ENCODE results near the gene RAPGEF4.

The RAPGEF4 gene

DNA sequence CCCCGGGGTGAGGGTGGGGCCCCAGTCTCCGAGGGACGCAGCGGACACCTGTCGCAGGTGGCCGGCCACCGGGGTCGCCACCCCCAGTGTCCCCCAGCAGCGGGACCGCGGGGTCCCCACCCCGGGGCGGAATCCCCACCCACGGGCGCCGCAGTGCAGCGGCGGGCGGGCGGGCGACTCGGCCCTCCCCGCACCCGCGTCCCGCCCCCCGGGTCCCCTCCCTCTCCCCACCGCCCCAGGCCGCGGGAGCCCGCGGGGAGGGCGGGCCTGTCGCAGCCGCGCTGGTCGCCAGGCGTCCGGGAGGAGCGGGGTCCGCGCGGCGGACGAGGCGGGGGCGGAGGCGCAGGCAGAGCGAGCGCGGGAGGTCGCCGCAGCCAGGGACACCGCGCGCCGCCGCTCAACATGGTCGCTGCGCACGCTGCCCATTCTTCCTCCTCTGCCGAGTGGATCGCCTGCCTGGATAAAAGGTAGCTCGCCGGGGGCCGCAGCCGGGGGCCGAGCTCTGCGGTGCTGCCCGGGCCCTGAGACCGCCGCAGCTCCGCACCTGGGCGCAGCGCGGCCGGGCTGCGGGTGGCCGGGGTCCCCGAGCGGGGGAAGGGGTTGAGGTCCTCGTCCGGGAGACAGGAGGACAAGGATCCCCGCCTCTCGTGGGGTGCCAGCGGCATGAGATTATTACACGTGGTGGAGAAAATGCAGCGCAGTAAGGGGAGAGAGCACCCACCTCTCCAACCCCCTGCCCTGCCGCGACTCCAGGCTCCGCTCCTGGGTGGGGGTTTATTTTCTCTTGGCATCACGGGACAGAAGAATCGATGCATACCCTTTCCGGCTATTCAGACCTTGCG lies at the start of gene RAPGEF4:
TSS of gene RAPGEF4 (plus strand) at position 264 of the 842 bp plus-strand sequence. CDS start at position 403, 139 bp downstream.
- no peak for DNase-seq (ENCODE audit: low spot score)

DNA sequence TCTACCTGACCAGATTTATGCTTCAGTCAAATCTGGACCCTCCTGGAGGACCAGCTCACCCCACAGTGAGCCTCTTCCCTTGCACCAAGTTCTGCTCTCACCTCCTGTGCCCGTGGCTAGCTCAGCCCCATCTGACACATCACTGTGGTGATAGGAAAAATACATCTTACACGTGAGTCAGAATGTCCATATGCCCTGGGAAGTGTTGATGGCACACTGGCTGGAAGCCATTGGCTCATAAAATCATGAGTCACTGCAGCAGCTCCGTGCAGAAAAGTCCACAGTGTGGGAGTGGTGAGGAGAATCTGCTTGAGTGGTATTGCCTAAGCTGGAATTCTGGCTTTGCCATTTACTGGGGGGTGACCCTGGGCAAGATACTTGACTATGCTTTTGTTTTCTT lies 42.6 kb upstream of the RAPGEF4 start:
- peak; percentile 93 for DNase-seq (ENCODE audit: low spot score)

DNA sequence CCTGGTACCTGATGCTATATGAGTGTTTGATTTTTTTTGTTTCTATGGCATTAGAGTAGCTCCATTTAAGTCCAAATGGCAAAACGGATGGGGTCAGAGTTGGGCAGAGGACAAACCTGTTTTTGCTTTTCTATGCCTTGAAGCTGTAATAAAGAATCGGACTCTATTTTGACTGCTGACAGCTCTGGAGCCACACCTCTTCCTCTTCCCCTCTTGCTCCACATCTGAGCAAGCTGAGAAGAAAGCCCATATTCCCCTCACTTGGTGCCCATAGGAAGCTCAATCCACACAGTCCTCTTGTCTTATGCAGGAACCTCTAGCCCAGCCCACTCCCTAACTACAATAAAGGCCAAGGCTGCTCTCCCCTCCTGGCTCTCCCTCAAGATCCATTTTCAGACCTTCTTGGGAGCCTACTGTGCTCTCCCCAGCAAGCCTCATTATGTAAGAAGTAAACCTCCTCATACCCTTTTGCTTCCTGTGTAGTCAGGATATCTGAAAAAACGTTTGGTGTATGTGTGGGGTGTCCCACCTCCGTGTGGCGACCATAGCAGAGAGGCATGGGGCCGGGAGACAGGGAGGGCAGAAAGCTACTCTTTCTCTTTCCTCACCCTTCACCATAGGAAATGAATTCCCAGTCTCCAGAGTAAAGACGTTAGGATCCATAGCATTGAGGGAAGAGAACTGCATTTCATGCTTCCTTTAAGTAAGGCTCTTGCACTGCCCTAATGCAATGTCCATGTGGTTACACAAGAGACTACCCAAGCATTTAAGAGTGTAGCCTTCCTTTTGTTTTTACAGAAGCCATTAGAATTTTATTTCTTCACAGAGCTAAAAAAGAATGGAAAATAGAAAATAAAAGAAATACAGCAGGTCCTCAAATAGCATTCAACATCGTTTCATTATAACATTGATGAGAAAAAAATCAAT lies 41.9 kb upstream of the RAPGEF4 start:
- no peak for DNase-seq (ENCODE audit: low spot score)

DNA sequence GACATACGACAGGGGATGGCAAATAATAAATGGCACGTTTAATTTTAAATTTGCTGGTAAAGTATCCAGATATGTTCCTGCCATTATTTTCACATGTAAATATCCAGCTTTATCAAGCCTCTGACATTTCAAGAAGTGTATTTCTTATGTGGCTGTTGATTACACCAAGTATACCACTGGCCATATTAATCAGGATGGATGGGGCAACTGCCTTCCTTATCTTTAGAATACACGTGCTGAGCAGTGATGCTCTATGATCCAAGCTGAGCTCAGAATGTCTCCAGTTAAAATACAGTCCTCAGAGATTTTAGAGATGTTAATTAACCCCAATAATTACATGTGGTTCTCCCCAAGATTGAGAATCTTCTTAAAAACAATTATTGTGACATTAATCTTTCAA lies 38.3 kb upstream of the RAPGEF4 start:
- DNase-seq (ENCODE audit: low spot score) = no peak

DNA sequence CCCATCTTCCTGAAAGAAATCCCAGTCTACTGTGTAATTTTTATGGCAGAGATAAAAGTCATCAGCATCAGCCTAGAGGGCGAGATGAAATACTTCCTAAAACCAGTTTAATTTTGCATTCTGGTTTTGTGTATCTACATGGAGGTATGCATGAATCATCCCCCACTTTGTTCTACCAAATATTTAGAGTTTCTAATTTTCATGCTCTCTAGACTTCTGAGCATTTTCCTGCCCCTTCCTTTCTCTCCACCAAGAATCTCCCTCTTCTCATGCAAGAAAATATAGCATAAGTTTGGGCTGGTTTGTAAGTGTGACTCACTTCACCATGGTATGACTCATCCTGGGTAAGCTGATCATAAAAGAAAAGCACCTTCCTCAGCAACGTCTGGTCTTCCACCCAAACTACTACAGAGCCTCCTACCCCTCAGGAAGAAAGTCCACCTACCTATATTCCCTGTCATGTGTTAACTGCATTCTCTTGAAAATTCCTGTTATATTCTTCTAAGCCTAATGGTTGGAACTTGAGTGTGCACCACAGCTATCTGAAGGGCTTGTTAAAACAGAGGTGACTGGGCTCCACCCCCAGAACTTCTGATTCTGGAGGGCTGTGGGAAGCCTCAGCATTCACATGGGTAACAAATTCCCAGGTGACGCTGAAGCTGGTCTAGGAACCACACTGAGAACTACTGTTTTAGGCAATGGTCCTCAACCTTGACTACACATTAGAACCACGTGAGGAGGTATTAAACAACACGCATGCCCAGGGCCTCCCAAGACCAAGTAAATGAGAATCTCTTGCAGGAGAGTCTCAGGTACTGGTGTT lies 37.4 kb upstream of the RAPGEF4 start:
- DNase-seq (ENCODE audit: low spot score) = peak; percentile 82

DNA sequence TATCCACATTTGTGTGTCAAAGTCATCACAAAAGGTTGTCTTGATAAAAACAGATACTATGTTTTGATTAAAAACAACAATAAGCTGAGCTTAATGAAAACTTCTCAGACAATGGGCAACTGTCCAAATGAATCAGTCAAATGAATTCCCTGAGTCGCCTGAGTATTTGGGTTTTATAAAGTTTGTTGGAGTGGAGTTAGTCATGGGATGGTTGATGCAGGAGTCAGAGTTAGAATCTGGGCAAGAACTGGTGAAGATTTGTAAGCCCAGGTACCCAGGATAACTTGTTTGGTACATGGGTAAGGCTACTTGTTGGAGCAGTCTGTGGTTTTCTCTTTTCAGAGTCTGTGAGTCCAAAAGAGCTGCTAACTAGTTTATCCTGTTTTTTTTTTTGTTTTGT lies 34.4 kb upstream of the RAPGEF4 start:
- peak; percentile 68 for DNase-seq (ENCODE audit: low spot score)

DNA sequence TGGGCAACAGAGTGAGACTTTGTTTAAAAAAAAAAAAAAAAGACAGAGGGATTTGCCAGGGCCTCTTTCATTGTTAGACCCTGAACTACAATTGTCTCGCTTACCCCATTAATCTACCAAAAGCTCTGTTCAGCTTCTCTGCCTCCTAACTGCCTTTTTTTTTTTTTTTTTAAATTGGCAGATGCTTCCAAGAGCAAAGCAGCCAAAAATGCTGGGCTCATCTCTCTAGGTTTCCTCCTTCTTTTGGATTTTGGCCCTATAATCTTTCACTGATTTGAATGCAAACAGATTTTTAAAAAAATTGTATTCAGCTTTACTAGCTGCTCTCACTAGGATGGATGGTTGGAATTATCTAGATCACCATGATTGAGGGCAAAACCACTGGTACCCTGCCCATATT lies 33.2 kb upstream of the RAPGEF4 start:
- no peak for DNase-seq (ENCODE audit: low spot score)

DNA sequence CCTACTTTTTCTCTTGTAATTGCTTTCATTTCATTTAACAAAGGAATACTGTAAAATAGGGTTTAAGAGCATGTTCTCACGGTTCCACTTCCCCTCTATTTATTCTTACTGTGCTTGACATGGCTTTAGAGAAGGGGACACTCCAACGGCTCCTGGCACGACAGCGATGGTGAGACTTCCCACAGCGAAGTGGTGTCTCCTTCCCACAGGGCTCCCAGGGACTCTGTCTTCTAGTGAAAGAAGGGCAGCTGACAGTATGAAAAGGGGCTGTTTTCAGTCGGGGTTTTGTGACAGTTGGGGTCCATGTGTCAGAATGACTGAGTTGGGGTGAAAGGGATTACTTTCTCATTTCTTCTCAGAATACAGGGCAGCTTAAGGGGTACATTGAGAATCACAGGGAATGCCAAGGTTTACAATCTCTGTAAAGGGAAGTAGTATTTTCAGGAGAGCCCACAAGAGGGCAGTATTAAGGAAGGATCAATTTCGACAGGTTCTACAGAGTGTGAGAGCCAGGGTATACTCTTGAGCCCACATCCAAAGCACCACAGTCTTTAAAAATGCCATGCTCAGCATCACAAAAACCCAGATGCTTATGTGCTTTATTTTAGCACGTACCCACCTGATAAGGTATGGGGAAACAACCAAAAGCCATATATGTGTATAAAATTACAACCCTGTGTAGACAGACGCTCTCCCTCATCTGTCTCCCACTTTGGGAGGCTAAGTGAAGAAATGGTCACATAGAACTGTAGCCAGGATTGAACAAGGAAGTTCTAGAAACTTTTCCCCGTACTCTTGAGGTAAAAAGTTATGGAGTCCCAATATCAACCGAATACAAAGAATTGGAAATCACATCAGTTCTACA lies 31.3 kb upstream of the RAPGEF4 start:
- DNase-seq (ENCODE audit: low spot score) = peak; percentile 46

DNA sequence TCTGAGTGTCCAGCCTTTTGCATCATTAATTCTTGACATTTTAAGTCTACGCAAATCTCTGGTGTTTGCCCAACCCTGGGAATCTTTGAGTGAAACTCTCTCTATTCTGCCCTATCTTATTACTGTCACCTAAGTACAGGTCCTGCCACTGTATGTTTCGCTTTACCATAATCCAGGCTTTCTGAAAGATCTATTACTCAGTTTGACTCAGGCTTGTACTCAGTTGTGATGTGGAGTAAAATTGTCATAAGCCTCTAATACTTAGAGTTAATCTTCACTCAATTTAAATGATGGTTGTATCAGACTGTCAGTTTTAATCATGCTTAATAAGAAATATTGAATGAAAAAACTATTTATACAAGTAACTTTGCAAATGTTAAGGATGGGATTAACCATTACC lies 30.3 kb upstream of the RAPGEF4 start:
- no peak for DNase-seq (ENCODE audit: low spot score)

DNA sequence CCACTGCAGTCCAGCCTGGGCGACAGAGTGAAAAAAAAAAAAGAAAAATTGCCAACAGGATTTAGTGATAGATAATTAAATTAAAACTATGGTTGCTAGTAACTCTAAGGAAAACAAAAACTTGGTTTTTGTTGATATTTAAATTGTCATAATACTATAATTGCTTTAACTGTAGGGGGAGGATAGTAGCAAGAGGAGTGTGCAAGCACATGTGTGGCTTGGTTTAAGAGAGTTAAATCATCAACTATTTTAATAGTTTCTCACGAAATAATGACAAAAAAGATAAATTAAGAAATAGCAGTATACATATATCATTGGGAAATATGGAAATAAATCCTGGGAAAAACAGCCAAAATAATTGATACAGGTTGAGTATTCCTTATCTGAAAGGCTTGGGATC lies 27.4 kb upstream of the RAPGEF4 start:
- DNase-seq (ENCODE audit: low spot score) = no peak

DNA sequence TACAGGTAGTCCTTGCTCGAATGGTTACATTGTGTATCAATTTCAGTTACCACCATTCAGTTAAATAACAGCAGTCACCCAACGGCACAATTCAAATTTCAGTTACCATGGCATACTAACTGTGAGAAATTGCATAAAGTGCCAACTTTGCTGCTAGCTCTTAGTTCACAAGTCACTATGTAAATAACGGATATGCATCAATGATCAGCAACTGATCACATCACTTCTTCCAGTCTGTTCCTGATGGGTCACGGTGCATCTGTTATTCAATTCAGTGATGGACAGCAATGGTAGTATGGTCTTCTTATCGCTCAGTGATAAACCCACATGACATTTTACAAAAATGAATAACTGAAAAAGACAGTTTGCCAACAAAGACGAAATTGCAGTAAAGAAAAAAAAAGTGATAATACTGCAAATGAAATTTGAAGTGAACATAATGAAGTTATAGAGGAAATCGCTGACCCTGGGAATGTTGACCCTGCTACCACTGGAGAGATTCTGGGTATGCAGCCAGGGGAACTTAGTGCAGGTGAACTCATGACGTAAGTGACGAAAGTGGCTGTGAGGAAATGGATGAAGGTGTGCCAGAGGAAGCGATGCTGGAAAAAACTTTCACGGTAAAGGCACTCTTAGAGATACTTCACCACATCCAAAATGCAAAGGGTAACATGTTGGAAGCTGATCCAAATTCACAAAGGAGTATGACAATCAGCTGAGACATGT lies 25.9 kb upstream of the RAPGEF4 start:
- no peak for DNase-seq (ENCODE audit: low spot score)

DNA sequence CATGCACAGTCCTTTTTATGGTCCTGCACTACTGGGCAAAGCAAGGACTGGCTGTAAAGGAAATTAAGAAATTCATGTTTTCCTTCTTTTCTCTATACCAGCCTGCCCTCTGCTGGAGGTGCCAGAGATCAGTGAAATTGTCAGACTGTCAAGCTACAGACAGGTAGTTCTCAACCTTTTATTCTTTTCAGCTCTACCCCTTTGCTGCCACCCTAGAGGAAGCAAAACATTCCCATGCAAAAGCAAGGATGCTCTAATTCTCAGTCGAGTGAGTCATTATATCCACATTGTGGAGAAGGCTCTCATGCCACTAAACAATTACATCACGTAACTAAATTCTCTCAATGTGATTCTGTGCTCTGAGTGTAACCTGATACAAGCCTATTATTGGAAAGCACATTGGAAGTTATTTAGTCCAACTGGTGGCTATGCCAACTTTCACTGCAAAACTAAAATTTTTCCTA lies 25.0 kb upstream of the RAPGEF4 start:
- peak; percentile 62 for DNase-seq (ENCODE audit: low spot score)

DNA sequence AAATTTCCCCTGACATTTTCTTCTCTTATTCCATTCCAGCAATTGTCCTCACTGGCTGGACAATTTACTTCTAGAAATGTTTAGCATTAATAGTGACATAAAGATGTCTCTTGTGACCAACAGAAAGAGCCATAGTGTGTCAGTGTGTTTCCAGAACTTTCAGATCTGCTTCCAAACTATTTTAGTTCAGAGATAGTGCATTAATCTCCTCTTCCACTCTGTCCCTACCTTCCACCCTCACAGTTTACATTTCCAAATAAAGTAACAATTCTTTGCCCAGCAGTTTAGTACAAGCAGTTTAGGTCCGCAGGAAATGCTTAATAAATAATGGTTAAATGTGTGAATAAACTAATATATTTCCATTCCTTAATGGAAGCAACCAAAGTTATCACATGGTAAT lies 24.5 kb upstream of the RAPGEF4 start:
- DNase-seq (ENCODE audit: low spot score) = no peak

DNA sequence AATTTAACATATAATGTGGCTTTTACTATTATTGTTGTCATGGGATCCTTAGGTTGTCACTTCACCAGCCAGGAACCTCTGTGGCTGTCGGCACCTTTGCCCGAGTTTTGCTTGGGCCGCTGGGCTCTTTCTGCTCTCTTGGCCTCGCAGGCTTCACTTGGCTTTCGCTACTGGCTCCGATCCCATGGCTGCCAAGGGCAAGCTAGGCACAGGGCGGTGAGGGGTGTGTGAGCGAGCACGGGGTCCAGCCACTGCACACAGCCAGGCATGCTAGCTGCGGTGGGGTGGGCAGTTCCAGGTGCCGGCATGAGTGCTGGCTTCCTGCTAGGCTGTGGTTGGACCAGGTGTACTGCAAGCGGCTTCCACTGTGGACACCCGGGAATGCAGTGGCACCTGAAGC lies 23.4 kb upstream of the RAPGEF4 start:
- no peak for DNase-seq (ENCODE audit: low spot score)

DNA sequence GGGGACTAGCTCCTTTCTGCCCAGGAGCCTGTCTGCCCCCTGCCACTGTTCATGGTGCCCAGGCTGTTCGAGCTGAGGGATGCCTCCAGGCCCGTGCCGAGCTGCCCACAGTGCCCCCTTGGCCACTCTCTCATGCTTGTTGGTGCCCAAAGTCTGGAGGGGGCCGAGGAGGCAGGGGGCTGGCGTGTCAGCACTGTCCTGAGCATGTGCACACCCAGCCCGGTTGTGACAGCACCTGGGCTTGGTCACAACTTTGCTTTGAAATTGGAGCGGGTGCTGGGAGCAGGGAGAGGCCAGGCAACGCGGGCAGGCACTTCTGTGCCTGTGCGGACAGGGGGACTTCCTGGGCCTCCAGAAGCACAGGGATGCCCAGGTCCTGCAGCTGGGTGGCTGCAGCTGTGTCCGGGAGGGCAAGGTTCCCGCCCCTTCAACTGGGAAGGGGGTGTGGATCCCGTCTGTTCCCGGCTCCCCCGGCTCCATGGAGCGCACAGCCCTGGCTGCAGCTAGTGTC lies 22.2 kb upstream of the RAPGEF4 start:
- no peak for DNase-seq (ENCODE audit: low spot score)

DNA sequence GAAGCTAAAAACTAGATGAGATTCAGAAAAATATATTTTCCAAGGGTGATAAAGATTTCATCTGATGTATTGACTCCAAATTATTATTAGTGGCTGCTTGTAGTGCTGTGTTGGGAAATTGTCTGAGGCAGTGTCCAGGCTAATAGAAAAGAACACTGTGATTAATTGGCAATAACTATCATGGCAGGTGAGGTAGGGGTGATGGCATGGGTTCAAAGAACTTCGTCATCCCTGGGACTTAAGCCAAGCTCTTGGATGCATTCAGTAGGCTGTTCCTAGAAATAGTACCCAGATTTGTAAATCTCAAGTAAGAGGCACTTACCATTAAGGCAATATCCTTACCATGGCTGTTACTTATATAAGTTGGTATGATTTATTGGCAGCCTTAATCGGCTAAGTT lies 13.2 kb upstream of the RAPGEF4 start:
- DNase-seq (ENCODE audit: low spot score) = no peak

DNA sequence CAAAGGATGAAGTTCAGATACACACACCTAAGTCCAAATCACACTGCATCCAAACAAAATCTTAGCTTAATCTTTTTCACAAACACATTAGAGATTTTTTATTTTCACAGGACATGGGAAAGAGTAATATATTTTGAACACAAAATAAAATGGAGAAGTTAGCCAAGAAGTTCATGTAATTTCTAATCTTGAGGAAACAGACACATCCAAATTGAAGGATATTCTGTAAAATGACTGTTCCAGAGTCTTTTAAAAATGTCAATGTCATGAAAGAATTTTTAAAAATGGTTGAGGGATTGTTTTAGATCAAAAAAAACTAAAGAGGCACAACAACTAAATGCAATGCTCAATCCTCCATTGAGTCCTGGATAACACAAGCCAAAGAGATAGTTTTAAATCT lies 12.4 kb upstream of the RAPGEF4 start:
- DNase-seq (ENCODE audit: low spot score) = no peak

DNA sequence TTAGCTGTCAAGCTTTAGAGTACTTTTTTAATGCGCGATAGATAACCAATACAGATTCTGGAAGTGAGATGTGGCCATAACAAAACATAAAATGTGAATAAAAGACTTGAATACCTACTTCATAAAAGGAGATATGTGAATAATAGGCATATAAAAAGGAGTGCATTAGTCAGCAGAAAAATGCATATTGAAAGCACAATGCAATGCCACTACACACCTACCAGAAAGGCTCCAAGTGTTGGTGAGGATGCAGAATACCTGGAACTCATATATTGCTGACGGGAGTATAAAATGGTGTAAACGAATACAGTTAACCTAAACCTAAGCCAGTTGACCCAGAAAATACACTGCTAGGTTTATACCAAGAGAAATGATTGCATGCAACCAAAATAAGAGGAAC lies 10.9 kb upstream of the RAPGEF4 start:
- no peak for DNase-seq (ENCODE audit: low spot score)

DNA sequence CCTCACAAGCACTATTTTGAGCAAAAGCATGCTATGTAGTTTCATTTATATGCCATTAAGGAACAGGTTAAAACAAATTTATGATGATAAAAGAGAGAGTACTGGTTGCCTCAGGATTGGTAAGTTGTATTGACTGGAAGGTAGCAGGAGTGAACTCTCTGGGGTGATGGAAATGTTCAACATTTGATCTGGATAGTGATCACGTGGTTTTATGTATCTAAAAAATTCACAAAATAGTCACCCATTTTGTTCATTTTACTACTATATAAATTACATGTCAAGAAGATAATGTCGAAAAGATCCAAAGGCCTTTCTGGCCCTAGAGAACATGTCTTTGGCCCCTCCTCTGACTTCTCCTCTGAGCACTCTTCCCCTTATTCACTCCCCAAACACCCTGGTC lies 10.4 kb upstream of the RAPGEF4 start:
- no peak for DNase-seq (ENCODE audit: low spot score)

DNA sequence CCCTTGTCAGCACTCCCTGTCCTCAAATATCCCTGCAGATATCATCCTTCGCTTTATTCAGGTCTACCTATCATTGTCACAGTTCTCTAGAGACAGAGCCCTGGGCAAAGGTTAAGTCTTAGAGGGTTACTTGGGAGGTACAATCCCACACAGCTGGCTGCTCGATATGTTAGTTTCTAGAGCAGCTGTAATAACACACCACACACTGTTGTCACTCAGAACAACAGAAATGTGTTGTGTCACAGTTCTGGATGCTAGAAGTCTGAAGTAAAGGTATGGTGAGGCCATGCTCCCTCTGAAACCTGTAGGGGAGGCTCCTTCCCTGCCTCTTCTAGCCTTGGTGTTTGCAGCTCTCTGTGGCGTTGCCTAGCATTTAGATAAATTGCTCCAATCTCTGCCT lies 9.9 kb upstream of the RAPGEF4 start:
- no peak for DNase-seq (ENCODE audit: low spot score)

All from RKO (cell line).